WTC11 (cell line): Measurements from ENCODE around the gene FREY1. TPM values are rescaled to one million over a fixed set of nuclear protein-coding genes. Genes with fewer than 3 reads are reported as not detected.

Experiments used
- CDX4 ChIP-seq: fragments of 250-450 bp; sonication (Bioruptor Pico); IDR thresholded peaks from 2 replicates; pipeline ENCODE4 v1.9.0; 2021; ENCODE audit warnings: moderate library complexity, mild to moderate bottlenecking, inconsistent platforms, borderline replicate concordance
- FOXK1 ChIP-seq: sonication (generic); formaldehyde crosslinking; IDR thresholded peaks from 2 replicates; pipeline ENCODE4 v1.8.0; 2022; ENCODE audit warnings: mild to moderate bottlenecking, moderate library complexity, missing genetic modification reagents
- NFATC4 ChIP-seq: fragments of 250-450 bp; sonication (Bioruptor Pico); IDR thresholded peaks from 2 replicates; pipeline ENCODE4 v1.9.0; 2021; ENCODE audit warnings: mild to moderate bottlenecking
- SP1 ChIP-seq: sonication (generic); formaldehyde crosslinking; conservative IDR thresholded peaks from 2 replicates; pipeline ENCODE4 v1.8.1; 2022; ENCODE audit warnings: missing genetic modification reagents
- TCF7 ChIP-seq: sonication (generic); formaldehyde crosslinking; IDR thresholded peaks from 2 replicates; pipeline ENCODE4 v1.8.0; 2022; ENCODE audit warnings: mild to moderate bottlenecking, low read depth, missing genetic modification reagents, moderate library complexity
- ZNF219 ChIP-seq: sonication (generic); formaldehyde crosslinking; IDR thresholded peaks from 2 replicates; pipeline ENCODE4 v1.8.0; 2023; ENCODE audit warnings: missing genetic modification reagents, mild to moderate bottlenecking, borderline replicate concordance
- ZNF317 ChIP-seq: sonication (generic); formaldehyde crosslinking; IDR thresholded peaks from 2 replicates; pipeline ENCODE4 v1.8.1; 2023; ENCODE audit warnings: low read depth, mild to moderate bottlenecking, moderate library complexity, missing genetic modification reagents, borderline replicate concordance
- total RNA-seq: library from RNA; stranded (reverse); gene quantifications from 3 replicates; pipeline ENCODE4 v1.2.3, GENCODE V29; 2021
- TF ChIP-seq, protein P1 (sequence below): fragments of 250-450 bp; sonication (Bioruptor Pico); IDR thresholded peaks from 2 replicates; pipeline ENCODE4 v1.9.0; 2021; ENCODE audit warnings: mild to moderate bottlenecking, borderline replicate concordance
- TF ChIP-seq, protein P2 (sequence below): sonication (generic); formaldehyde crosslinking; IDR thresholded peaks from 2 replicates; pipeline ENCODE4 v1.8.1; 2022; ENCODE audit warnings: missing genetic modification reagents, borderline replicate concordance
- TF ChIP-seq, protein P3 (sequence below): sonication (generic); formaldehyde crosslinking; IDR thresholded peaks from 2 replicates; pipeline ENCODE4 v1.8.0; 2022; ENCODE audit warnings: missing genetic modification reagents
- TF ChIP-seq, protein P4 (sequence below): sonication (generic); formaldehyde crosslinking; IDR thresholded peaks from 2 replicates; pipeline ENCODE4 v1.8.1; 2023; ENCODE audit warnings: mild to moderate bottlenecking, missing genetic modification reagents, moderate library complexity
- TF ChIP-seq, protein P5 (sequence below): sonication (generic); formaldehyde crosslinking; IDR thresholded peaks from 2 replicates; pipeline ENCODE4 v1.8.1; 2023; ENCODE audit warnings: mild to moderate bottlenecking, missing genetic modification reagents, moderate library complexity

The FREY1 gene
- total RNA-seq, 1 experiment from 2014 or later = 2.1 TPM

DNA sequence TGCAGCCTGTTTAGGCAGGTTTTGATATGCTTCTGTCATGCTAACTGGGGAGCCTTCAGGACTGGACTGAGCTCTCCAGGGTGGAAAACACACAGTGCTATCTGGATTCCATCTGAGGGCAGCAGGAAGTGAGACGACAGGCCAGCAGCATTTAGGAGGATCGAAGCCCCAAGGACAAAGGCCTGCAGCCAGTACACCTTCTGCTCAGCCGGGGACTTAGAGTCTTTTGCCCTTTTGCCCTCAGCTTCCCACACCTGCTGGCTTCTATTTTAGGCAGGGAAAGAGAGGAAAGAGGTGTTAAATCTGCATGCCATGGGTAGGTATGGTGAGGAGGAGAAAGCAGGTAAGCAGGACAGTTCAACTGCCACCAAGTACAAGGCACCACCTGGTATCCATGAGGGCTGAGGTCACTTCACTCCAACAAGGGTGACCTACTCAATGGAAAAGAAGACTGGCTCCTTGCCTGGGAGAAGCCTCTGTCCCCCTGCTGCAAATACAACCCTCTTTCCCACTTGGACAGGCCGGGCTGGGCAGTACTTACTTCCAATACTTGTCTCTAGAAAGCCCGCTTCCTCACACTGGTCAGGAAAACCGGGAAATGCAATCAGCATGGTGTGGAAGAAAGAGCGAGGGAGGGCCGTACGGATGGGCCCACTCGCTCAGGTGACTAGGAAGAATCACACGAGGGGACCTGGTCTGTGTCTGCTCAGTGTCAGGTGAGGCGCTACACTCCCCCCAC is 27.7 kb upstream of the FREY1 start (continued):
- no peak for TF ChIP-seq ZNF219 (CRISPR knock-in tag)
- TF ChIP-seq, protein P1, sequence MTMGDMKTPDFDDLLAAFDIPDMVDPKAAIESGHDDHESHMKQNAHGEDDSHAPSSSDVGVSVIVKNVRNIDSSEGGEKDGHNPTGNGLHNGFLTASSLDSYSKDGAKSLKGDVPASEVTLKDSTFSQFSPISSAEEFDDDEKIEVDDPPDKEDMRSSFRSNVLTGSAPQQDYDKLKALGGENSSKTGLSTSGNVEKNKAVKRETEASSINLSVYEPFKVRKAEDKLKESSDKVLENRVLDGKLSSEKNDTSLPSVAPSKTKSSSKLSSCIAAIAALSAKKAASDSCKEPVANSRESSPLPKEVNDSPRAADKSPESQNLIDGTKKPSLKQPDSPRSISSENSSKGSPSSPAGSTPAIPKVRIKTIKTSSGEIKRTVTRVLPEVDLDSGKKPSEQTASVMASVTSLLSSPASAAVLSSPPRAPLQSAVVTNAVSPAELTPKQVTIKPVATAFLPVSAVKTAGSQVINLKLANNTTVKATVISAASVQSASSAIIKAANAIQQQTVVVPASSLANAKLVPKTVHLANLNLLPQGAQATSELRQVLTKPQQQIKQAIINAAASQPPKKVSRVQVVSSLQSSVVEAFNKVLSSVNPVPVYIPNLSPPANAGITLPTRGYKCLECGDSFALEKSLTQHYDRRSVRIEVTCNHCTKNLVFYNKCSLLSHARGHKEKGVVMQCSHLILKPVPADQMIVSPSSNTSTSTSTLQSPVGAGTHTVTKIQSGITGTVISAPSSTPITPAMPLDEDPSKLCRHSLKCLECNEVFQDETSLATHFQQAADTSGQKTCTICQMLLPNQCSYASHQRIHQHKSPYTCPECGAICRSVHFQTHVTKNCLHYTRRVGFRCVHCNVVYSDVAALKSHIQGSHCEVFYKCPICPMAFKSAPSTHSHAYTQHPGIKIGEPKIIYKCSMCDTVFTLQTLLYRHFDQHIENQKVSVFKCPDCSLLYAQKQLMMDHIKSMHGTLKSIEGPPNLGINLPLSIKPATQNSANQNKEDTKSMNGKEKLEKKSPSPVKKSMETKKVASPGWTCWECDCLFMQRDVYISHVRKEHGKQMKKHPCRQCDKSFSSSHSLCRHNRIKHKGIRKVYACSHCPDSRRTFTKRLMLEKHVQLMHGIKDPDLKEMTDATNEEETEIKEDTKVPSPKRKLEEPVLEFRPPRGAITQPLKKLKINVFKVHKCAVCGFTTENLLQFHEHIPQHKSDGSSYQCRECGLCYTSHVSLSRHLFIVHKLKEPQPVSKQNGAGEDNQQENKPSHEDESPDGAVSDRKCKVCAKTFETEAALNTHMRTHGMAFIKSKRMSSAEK (CRISPR knock-in tag) = no peak
- TF ChIP-seq, protein P2, sequence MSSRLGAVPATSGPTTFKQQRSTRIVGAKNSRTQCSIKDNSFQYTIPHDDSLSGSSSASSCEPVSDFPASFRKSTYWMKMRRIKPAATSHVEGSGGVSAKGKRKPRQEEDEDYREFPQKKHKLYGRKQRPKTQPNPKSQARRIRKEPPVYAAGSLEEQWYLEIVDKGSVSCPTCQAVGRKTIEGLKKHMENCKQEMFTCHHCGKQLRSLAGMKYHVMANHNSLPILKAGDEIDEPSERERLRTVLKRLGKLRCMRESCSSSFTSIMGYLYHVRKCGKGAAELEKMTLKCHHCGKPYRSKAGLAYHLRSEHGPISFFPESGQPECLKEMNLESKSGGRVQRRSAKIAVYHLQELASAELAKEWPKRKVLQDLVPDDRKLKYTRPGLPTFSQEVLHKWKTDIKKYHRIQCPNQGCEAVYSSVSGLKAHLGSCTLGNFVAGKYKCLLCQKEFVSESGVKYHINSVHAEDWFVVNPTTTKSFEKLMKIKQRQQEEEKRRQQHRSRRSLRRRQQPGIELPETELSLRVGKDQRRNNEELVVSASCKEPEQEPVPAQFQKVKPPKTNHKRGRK (CRISPR knock-in tag) = no peak
- TF ChIP-seq, protein P3, sequence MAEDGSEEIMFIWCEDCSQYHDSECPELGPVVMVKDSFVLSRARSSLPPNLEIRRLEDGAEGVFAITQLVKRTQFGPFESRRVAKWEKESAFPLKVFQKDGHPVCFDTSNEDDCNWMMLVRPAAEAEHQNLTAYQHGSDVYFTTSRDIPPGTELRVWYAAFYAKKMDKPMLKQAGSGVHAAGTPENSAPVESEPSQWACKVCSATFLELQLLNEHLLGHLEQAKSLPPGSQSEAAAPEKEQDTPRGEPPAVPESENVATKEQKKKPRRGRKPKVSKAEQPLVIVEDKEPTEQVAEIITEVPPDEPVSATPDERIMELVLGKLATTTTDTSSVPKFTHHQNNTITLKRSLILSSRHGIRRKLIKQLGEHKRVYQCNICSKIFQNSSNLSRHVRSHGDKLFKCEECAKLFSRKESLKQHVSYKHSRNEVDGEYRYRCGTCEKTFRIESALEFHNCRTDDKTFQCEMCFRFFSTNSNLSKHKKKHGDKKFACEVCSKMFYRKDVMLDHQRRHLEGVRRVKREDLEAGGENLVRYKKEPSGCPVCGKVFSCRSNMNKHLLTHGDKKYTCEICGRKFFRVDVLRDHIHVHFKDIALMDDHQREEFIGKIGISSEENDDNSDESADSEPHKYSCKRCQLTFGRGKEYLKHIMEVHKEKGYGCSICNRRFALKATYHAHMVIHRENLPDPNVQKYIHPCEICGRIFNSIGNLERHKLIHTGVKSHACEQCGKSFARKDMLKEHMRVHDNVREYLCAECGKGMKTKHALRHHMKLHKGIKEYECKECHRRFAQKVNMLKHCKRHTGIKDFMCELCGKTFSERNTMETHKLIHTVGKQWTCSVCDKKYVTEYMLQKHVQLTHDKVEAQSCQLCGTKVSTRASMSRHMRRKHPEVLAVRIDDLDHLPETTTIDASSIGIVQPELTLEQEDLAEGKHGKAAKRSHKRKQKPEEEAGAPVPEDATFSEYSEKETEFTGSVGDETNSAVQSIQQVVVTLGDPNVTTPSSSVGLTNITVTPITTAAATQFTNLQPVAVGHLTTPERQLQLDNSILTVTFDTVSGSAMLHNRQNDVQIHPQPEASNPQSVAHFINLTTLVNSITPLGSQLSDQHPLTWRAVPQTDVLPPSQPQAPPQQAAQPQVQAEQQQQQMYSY (CRISPR knock-in tag) = no peak
- TF ChIP-seq, protein P4, sequence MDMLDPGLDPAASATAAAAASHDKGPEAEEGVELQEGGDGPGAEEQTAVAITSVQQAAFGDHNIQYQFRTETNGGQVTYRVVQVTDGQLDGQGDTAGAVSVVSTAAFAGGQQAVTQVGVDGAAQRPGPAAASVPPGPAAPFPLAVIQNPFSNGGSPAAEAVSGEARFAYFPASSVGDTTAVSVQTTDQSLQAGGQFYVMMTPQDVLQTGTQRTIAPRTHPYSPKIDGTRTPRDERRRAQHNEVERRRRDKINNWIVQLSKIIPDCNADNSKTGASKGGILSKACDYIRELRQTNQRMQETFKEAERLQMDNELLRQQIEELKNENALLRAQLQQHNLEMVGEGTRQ (CRISPR knock-in tag) = no peak
- TF ChIP-seq, protein P5, sequence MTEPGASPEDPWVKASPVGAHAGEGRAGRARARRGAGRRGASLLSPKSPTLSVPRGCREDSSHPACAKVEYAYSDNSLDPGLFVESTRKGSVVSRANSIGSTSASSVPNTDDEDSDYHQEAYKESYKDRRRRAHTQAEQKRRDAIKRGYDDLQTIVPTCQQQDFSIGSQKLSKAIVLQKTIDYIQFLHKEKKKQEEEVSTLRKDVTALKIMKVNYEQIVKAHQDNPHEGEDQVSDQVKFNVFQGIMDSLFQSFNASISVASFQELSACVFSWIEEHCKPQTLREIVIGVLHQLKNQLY (CRISPR knock-in tag) = no peak
- no peak for TF ChIP-seq TCF7 (CRISPR knock-in tag)
- TF ChIP-seq ZNF317 (CRISPR knock-in tag) = no peak
- no peak for TF ChIP-seq FOXK1 (CRISPR knock-in tag)
- TF ChIP-seq SP1 (CRISPR knock-in tag) = no peak
- no peak for TF ChIP-seq CDX4 (CRISPR knock-in tag)
- TF ChIP-seq NFATC4 (CRISPR knock-in tag) = no peak
